HG02798 (cell line): ENCODE results near the gene WDR83.
A peak's percentile ranks its signal among the peaks of the same experiment; 100 is the strongest.
"Not testable (repeated sequence)": the region's sequence is repeated elsewhere in the genome, so short reads cannot be mapped to it uniquely, and the experiment has no call there.

ENCODE experiments used
- ATAC-seq: cut with Tn5 transposase; IDR thresholded peaks from one replicate; pipeline ENCODE4 v1.9.1; 2021; ENCODE audit warnings: mild to moderate bottlenecking; ENCODE audit not compliant: unreplicated experiment, poor library complexity

Gene WDR83

DNA sequence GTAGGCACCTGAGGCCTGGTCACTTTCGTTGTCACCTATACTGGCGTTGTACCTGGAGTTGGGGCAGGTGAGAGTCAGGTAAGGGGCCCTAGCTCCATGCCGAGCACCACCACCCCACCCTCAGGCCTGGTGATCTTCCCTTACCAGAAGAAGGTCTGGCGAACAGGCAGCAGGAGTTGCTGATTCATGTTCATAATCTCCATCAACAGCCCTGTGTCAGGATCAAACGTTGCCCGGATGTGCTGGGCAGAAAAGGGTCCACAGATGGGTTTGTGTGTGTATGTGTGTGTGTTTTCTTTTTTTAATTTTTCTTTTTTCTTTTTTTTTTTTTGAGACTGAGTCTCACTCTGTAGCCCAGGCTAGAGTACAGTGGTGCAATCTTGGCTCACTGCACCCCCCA is 14.4 kb upstream of the WDR83 start:
- ATAC-seq = no peak

DNA sequence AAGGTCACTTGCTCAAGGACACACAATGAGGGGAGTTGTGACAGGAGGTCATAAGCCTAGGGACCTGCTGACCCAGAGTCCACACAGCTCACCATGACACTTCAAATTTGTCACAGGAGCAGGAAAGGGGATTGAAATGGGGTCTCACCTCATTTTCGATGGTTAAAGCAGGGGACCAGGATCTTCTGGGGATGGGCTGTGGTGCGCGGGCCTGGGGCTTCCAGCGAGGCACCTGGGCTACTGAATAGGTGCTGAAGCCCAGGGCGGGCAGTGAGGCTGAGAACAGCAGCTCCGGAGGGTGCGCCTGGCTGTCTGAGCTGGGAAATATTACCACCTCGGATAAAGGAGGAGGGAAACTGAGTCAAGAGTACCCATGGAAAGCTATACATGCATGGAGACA is 11.1 kb upstream of the WDR83 start:
- no peak for ATAC-seq

DNA sequence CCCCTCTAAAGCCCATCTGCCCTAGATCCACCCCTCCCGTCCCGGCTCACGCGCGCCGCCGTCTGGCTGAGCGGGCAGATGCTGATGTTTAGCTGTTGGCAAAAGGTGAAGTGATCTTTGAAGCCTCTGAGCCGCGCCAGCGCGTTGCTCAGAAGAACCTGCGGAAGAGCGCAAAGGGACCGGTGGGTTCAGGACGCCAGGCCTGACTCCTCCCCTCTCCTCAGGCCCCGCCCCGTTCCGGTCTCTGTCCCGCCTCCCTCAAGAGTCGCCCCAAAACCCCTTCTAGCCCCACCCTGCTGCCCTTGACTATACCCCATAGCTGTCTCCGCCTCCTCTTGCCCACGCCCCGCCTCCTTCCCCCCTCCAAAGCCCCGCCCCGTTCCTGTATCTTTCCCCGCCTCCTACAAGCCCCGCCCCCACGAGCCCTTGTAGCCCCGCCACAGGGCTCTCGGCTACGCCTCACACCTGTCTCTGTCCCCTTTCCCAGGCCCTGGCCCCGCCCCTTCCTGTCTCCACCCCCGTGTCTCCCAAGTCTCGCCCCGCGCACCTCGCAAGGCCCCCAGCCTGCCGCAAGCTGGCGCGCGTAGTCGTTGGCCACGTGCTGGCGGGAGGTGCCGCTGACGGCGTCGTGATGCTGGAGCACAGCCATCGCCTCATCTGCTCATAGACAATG is 9.6 kb upstream of the WDR83 start:
- ATAC-seq = no peak

DNA sequence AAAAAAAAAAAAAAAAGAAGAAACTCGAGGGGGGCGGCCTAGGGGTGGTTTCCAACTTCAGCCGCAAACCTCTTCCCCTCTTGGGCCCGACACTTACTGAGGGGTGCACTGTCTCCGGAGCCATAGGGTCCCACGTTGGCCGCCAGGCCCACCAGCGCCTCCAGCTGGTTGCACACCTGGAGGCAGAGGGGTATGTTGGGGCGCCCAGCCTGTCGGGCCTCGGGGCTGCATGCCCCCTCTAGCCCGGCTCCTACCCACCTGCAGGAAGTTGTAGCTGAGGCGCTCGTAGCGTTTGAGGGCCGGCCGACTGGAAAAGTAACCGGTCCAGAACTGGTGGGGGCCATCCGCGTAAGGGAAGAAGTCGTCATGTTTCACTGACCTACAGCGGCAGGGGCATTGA is 8.6 kb upstream of the WDR83 start:
- ATAC-seq = no peak

DNA sequence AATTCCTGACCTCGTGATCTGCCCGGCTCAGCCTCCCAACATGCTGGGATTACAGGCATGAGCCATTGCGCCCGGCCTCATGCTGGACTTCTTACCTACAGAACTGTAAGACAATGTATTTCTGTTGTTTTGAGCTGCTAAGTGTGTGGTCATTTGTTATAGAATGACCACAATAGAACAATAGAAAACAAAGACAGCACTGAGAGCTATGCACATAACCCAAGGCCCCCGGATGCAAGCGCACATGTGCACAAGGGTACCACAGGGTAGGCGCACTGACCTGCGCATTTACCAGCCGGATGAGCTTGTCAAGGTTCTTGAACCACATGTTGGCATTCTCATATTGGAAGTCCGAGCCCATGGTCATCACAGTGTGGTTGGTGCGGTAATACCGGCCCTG is 5.6 kb upstream of the WDR83 start:
- no peak for ATAC-seq

DNA sequence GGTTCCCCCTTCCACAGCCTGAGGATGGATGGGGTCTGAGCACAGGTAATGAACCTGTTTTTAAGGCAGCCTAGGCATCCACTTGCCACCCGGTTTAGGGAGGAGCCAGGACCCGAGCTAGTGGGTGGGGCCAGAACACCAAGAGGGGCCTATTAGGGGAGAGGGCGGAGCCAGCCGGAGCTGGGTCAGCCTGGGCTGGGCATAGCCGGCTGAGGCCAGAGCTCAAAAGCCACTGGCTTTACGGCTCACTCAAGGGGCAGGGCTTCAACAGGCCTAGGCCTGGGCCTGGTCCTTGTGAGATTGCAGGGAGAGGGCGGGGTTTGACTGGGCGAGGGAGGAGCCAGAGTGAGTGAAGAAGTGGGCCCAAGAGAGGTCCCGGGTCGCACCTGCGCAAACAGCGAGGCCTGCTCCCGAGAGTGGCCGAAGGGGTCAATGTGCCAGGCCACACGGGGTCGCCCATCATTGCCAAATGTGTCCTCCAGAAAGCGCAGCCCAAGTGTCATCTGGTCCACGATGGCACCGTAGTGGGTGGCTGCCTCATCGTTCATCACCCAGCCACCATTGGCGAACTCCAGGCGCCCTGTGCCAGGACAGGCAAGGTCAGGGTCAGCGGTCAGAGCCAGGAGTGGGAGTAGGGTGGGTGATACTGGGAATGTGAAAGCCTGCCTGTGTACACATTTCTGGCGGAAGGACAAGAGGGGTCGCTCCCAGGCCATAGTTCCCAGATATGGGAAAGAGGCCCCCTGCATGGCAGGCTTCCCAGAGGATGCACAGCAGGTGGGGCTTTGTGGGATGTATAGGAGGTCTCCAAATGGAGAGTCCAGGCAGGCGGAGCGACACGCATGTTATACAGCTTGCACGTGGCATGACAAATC is 2.0 kb upstream of the WDR83 start:
- ATAC-seq = no peak

DNA sequence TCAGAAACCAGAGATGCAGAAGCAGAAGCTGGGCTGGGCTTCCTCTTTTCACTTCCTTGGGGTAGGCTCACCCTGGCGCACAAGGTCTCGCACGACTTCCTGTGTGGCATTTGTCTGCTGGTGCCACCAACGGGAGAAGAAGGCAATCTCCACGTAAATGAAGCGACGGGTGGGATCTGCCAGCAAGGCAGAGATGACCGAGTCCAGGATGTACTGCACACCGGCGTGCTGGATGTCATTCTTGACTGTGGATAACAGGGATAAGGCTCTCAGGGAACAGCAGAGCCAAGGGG is 1.4 kb upstream of the WDR83 start:
- no peak for ATAC-seq

DNA sequence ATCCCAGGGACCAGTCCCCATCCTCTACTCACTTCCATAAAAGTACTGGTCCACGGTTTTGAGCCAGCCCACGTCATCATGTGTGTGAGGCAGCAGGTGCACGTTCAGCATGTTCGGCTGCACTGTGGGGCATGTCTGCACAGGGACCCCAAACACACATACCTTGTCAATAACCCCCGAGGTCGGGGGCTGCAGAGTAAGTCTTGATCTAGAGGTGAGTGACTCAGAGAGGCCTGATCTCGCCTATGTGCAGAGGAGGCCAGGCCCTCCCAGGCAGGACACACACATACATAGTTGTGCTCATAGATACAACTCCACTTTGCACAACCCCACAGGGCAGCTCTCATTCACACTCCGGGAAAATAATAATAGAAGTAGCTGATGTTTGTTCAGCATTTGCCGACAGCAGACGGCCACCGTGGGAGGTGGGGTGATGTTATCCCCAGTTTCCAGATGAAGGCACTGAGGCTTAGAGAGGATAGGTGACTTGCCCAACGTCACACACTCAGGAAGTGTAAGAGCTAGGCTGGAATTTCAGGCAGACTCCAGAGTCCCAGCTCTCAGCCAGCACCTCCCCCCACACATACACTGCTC is 839 bp upstream of the WDR83 start:
- no peak for ATAC-seq

DNA sequence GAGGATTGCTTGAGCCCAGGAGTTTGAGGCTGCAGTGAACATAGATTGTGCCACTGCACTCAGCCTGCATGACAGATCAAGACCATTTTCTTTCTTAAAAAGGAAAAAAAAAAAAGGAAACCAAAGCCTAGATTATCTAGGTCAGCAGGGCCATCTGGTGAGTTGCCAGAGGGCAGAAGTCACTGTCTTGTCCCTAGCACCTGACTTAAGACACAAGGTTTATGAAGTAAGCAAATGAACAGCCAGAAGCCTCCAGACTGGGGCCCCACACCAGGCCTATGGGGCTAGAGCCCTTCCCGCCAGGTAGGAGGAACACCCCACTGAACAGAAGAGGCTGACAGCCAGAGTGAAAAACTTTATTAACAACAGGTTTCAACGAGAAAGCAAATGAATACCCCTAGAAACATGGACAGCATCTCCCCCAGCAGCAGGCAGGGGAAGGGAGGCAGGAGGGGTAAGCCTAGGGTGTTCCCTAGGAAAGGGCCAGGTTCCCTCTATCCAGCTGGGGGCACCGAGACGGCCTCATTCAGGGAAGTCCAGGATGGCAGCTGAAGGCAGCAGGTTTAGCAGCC is 1.2 kb downstream of the WDR83 start:
- ATAC-seq = no peak

DNA sequence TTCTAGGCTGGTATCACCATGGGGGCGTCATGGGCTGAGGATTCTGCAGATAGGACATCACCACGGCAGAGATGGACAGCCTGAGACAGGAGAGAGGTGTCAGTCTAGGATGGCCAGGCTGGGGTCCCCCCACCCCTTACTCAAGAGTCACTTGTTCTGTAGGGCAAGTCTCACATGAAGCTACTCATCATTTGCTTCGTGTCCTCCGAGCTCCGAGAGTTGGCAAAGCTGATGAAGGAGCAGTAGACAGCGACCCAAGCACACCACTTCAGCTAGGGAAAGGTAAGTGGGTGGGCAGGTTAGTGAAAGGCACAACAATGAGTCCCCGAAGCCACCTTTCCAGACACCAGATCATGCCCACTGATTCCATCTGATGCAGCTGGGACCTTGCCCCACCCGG is 1.7 kb downstream of the WDR83 start:
- no peak for ATAC-seq

DNA sequence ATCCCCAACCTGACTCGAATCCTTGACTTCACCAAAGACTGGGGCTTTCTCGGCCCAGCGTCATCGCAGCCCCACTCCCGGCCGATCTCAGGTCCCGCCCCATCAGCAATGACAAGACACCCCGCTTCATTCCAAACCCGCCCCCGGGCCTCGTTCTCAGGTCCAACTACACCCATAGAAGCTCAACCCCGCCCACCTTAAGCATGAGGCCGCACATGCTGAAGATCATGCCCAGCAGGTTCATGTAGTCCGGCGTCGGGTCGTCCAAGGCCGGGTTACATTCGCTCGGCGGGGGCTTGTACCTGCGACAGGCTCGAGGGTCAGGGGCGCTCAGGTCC is 2.3 kb downstream of the WDR83 start:
- no peak for ATAC-seq

DNA sequence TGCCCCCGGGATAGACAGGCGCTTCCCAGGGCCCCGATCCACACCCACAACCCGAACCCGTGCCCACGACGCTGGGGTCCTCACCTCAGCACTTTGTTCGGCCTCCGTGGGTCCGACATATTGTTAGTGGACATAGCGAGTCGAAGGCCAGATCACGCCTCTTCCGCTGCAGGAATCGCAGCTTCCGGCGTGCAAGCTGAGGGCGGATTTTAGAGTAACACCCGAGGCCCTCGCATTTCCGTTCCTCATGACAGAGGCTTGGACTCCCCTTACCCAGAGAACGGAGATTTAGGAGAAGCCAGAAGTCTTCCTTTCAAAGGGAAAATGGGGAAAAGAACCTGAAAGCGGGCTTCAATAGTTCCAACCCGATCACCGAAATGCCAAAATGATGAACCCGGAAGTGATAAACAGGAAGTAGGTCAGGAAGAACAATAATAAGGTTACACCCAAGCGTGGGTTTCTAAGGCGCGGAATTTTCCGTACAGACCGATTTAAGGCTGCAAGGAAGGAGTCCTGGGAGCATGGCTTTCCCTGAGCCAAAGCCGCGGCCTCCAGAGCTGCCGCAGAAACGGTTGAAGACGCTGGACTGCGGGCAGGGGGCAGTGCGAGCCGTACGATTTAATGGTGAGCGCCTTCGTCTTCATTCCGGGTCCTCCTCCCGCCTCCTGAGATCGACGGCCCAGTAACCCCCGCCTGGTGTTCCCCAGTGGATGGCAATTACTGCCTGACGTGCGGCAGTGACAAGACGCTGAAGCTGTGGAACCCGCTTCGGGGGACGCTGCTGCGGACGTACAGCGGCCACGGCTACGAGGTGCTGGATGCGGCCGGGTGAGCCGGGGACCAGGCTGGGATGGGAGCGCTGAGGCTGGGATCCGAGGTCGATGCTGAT is 2.9 kb downstream of the WDR83 start:
- ATAC-seq = peak; percentile 56

DNA sequence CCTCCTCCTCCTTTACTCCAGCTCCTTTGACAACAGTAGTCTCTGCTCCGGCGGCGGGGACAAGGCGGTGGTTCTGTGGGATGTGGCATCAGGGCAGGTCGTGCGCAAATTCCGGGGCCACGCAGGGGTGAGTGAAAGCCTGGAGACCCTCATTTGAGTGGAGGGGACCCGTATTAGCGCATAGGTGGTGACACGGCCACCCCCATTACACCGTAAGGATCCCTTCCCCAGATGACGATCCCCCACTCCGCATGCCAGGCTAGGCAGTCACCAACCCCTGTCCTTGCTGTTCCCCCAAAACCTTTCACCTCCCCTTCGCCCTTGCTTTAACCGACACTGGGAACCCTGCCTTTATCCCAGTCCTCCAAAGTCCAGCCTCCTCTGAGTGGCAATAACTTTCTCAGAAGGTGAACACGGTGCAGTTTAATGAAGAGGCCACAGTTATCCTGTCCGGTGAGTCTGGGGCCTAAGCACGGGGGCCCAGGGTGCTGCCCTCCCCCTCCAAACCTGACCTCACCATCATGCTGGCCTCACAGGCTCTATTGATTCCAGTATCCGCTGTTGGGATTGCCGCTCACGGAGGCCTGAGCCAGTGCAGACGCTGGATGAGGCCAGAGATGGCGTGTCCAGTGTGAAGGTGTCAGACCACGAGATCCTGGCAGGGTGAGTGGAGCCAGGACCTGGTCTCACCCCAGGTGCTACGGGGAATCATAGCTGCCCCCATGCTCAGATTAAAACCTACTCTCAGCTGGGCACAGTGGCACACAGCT is 3.7 kb downstream of the WDR83 start:
- no peak for ATAC-seq

DNA sequence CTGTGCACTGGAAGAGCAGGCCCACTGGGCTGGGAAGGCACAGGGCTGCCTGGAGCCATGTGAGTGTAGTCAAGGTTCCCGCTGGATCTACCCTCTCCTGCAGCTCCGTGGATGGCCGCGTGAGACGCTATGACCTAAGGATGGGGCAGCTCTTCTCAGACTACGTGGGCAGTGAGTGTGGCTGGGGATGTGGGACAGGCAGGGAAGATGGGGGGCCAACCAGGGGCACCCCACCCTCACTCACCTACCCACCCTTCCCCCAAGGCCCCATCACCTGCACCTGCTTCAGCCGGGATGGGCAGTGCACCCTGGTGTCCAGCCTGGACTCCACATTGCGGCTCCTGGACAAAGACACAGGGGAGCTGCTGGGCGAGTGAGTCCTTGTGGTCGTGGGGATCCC is 6.1 kb downstream of the WDR83 start:
- no peak for ATAC-seq

DNA sequence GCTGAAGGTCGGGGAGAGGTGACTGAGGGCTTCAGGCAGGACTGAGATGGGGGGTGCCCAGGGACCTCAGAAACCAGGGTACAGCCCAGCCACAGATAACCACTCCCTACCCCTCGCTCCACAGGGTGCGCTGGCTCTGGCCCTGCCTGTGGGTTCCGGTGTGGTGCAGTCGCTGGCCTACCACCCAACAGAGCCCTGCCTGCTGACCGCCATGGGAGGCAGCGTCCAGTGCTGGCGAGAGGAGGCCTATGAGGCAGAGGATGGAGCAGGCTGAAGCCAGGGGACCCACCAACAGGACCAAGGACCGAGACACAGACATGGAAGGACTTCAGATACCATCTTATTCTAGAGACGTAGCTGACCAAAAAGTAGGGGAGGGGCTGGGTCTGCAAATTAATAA is 8.8 kb downstream of the WDR83 start:
- ATAC-seq = no peak

DNA sequence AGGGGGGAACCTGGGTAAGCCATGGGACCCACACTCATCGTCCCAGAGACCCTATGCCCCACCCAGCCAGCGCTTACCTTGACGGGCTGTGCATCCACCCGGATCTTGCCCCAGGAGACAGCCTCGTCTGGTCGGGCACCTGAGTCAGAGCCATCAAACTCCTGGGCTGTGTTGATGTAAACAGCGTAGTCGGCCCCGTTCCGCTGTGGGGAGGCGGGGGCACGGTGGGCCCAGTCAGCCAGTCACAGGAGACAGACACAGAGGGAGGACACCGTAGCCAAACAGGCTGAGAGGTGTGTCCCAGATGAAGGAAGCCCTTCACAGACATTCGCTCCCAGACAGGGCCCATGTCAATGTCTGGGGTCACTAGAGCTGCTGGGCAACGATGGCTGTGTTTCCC is 9.3 kb downstream of the WDR83 start:
- ATAC-seq = no peak

DNA sequence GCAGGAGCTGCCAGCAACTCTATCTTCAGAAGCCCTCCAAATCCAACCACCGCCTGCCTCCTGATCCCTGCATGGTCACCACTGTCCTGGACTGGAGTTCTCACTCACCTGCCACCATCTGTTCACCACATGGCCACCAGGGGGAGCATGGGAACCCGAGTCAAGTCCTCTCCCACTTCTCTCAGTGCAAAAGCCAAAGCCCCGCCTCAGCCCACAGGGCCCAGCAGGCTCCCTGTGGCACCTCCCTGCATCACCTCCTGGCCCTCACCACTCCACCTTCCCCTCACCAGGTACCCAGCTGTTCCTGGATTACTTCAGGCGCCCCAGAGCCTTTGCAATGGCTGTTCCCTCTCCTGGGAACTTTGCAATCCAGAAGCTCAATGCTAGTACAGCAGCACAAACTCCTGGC is 9.8 kb downstream of the WDR83 start:
- ATAC-seq = peak; percentile 36

DNA sequence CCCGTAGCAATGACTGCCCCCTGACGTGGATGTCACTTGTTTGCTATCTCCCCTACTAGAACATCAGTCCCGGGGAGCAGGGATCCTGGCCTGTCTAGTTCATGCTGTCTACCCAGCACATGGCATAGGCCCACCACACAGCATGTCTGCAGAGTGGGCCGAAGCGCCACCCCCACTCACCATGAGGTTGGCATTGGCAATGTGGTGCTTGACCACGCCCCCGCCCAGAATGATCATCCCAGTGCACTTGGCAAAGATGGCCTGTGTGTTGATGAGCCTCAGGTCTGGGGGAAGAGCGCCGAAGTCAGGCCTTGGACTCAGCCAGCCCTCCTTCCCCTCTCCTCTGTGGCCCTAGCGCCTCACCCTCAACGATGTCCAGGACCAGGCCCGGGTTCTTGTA is 10.3 kb downstream of the WDR83 start:
- ATAC-seq = no peak

DNA sequence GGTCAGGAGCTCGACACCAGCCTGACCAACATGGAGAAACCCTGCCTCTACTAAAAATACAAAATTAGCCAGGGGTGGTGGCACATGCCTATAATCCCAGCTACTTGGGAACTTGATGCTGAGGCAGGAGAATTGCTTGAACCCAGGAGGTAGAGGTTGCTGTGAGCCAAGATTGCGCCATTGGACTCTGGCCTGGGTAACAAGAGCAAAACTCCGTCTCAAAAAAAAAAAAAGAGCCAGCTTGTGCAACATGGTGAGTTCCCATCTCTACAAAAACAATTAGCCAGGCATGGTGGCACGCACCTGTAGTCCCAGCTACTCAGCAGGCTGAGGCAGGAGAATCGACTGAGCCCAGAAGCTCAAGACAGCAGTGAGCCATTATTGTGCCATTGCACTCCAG is 11.4 kb downstream of the WDR83 start:
- not testable (repeated sequence) for ATAC-seq

DNA sequence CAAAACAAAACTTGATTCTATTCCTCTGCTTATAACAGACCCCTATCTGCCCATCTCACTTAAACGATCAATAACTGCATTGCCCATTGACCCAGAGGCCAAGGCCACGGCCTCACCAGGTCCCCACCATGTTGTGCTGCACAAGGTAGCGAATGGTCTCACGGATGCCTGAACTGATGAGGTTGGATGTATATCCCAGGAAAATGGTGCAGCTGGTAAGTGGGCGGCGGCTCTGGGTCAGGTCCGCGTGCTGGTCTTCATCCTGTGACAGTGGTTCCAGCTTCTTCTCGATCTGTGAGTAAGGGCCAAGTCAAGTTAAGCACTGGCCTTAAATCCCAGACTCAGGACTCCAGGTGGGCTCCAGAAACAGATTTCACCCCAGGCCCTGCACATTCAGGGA is 13.4 kb downstream of the WDR83 start:
- ATAC-seq = no peak
